ENCODE results near the gene NOL3.
A peak's percentile ranks its signal among the peaks of the same experiment; 100 is the strongest.

Gene NOL3

DNA sequence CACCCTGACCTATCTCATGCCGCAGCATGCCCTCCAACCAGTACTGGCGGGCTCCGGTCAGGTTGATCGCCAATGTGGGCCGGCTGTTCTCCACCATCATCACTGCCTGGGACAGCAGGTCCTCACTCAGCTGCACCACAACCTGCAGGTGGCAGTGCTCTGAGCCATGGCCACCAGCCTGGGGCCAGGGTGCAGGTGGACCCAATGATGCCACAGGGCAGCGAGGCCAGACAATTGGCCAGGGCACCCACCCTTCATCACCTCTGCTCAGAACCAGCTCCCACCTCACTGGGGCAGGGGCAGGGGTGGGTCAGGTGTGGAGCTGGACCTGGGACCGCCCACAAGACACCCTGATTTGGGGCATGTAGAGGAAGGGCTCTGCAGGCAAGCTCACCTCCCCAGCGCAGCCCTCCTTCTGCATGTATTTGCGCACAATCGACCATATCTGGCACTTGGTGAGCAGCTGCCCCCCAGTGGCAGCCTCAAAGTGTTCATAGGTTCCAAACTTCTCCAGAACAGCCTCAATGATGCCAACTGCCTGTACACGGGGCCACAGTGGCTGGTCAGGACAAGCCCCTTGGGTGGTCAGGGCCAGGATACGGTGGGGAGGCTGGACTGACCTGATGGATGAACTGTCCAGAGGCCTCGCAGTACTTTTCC is 9.2 kb downstream of the NOL3 start:
- no peaks in the 10 kb centered on the region for H3K36me3 ChIP-seq (ENCODE audit: insufficient read depth, low read length)

DNA sequence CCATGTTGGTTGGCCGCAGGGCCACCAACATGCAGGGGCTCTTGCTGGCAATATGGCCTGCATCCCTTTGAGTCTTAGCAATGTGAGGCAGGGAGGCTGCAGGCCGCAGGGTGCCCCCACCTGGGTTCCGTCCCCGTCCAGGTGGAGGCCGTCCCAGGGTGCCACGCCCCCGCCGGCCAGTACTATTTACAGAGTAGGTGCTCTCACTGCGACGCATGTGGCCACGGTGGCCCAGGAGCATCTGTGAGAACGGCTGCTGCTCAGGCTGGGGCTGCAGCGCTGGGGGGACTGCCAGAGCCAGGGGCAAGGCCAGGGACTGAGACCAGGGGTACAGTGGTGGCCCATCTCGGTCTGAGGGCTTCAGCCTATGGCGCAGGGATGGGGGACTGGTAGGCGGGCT is 9.8 kb downstream of the NOL3 start:
- H3K79me2 ChIP-seq (ENCODE audit: insufficient read depth, low read length): peaks cover 27% of the 10 kb centered on the region
- peaks cover 20% of the 10 kb centered on the region for H4K20me1 ChIP-seq (ENCODE audit: insufficient read depth, low read length, poor library complexity, severe bottlenecking)
- peaks cover 22% of the 10 kb centered on the region for H3K4me1 ChIP-seq (ENCODE audit: insufficient read depth, low read length, poor library complexity, severe bottlenecking)
- H3F3A ChIP-seq (ENCODE audit: low read depth): no peaks in the 10 kb centered on the region
- H2AFZ ChIP-seq (ENCODE audit: low read length): no peak overlapping the region
- H3K9me2 ChIP-seq (replicated peaks; ENCODE audit: low read depth, low read length): no peaks in the 10 kb centered on the region
- H3K9me3 ChIP-seq (ENCODE audit: insufficient read depth, low read depth, low read length): no peaks in the 10 kb centered on the region
- no peak overlapping the region for H3K4me2 ChIP-seq (ENCODE audit: low read depth, low read length, poor library complexity, severe bottlenecking)
- H3K4me3 ChIP-seq (ENCODE audit: low read length, poor library complexity, severe bottlenecking): no peak overlapping the region
- no peak overlapping the region for H3K9ac ChIP-seq (ENCODE audit: low read depth, low read length, poor library complexity, severe bottlenecking)
- H3K36me3 ChIP-seq (ENCODE audit: insufficient read depth, low read length): no peaks in the 10 kb centered on the region
- no peaks in the 10 kb centered on the region for H3K27me3 ChIP-seq (ENCODE audit: insufficient read depth, low read length, poor library complexity, severe bottlenecking)
- TF ChIP-seq EZH2phosphoT487 (IDR thresholded peaks at IDR 0.05; ENCODE audit: borderline replicate concordance): no peak
- no peak for TF ChIP-seq CTCF (conservative IDR thresholded peaks at IDR 0.05; ENCODE audit: low read length)

More for the DNA sequence above, 9.2 kb downstream of the NOL3 start:
- H2AFZ ChIP-seq (ENCODE audit: low read length): no peak overlapping the region
- H3F3A ChIP-seq (ENCODE audit: low read depth): no peaks in the 10 kb centered on the region
- no peaks in the 10 kb centered on the region for H3K9me3 ChIP-seq (ENCODE audit: insufficient read depth, low read depth, low read length)
- peaks cover 25% of the 10 kb centered on the region for H3K4me1 ChIP-seq (ENCODE audit: insufficient read depth, low read length, poor library complexity, severe bottlenecking)
- no peak overlapping the region for H3K4me2 ChIP-seq (ENCODE audit: low read depth, low read length, poor library complexity, severe bottlenecking)
- TF ChIP-seq CTCF (conservative IDR thresholded peaks at IDR 0.05; ENCODE audit: low read length): peak; percentile 39; the same call in 1 of the 2 replicates
- no peak for TF ChIP-seq EZH2phosphoT487 (IDR thresholded peaks at IDR 0.05; ENCODE audit: borderline replicate concordance)
- peaks cover 13% of the 10 kb centered on the region for H4K20me1 ChIP-seq (ENCODE audit: insufficient read depth, low read length, poor library complexity, severe bottlenecking)
- peaks cover 33% of the 10 kb centered on the region for H3K79me2 ChIP-seq (ENCODE audit: insufficient read depth, low read length)
- H3K27me3 ChIP-seq (ENCODE audit: insufficient read depth, low read length, poor library complexity, severe bottlenecking): no peaks in the 10 kb centered on the region
- H3K4me3 ChIP-seq (ENCODE audit: low read length, poor library complexity, severe bottlenecking): no peak overlapping the region
- H3K9ac ChIP-seq (ENCODE audit: low read depth, low read length, poor library complexity, severe bottlenecking): no peak overlapping the region
- H3K9me2 ChIP-seq (replicated peaks; ENCODE audit: low read depth, low read length): no peaks in the 10 kb centered on the region

- Histone ChIP-seq H3K9me2 (replicated peaks; ENCODE audit: low read depth, low read length) (no peaks in the 10 kb centered on the region), H3K4me1 (ENCODE audit: insufficient read depth, low read length, poor library complexity, severe bottlenecking) (peaks cover 19% of the 10 kb centered on the region), H3K36me3 (ENCODE audit: insufficient read depth, low read length) (no peaks in the 10 kb centered on the region), H3K4me3 (ENCODE audit: low read length, poor library complexity, severe bottlenecking) (no peak overlapping the region), H3K27me3 (ENCODE audit: insufficient read depth, low read length, poor library complexity, severe bottlenecking) (no peaks in the 10 kb centered on the region), H3K9me3 (ENCODE audit: insufficient read depth, low read depth, low read length) (no peaks in the 10 kb centered on the region), H3K4me2 (ENCODE audit: low read depth, low read length, poor library complexity, severe bottlenecking) (peak overlapping the region; percentile 35), H3F3A (ENCODE audit: low read depth) (no peaks in the 10 kb centered on the region), H2AFZ (ENCODE audit: low read length) (no peak overlapping the region), H4K20me1 (ENCODE audit: insufficient read depth, low read length, poor library complexity, severe bottlenecking) (peaks cover 20% of the 10 kb centered on the region), H3K79me2 (ENCODE audit: insufficient read depth, low read length) (peaks cover 25% of the 10 kb centered on the region), H3K9ac (ENCODE audit: low read depth, low read length, poor library complexity, severe bottlenecking) (no peak overlapping the region)
- TF ChIP-seq CTCF (conservative IDR thresholded peaks at IDR 0.05; ENCODE audit: low read length) (no peak), EZH2phosphoT487 (IDR thresholded peaks at IDR 0.05; ENCODE audit: borderline replicate concordance) (no peak)
Observed at GRCh38 chr16:67181346-67181745, 11.0 kb downstream of the NOL3 start.
